Body of pancreas (tissue), 4 donors: Measurements from ENCODE around the gene GFOD1.

ENCODE experiments used
- POLR2A ChIP-seq, 3 donors: fragments of 450-650 bp; IDR thresholded peaks; one replicate each; pipeline ENCODE4 v1.6.1; 2016; ENCODE audit warnings: antibody characterized with exemption in 3 of 3, mild to moderate bottlenecking in 2 of 3
- TF ChIP-seq, protein P1 (sequence below), 7 experiments: fragments of 450-650 bp in 4 of 7; fragments of 200-600 bp in 3 of 7; sonication (generic) in 3 of 7; IDR thresholded peaks; one replicate each; pipeline ENCODE4 v1.5.1; 2016 to 2019; ENCODE audit warnings: antibody characterized with exemption in 7 of 7

DNA sequence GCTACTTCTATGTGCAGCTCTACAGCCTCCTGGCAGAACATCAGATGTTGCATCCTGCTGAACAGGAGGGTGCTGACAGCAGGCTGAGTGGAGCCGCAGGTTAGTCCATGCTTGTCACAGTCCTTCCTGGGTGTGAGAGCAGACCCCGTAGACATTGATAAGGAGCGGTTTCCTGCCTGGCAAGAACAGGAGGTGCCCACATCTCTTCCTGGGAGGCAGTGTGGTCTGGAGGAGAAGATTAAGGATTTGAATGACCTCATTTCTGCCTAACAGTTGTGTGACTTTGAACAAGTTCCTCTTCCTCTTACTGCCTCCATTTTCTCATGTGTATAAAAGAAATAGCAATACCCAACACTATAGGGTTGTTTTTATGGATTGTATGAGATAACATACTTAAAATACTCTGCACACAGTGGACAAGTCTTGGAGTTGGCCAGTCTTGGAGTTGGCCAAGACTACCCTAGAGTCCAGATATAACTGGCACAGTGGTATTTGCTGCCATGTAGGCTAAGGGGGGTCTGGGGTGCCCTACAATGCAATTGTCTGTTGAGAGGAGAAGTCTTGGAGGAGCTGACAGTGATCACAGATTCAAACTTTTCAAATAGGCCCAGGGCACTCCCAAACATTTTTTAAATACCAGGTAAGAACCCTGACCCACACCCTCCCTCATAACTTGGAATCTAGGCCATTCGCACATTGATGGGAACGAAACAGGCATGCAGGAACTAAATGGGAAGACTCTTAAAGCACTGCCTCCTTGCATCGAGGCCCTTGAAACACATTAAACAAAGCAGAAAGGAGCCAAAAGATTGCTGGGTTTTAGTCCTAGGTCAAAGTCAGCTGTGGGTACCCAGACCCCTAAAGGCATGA is 126.5 kb downstream of the GFOD1 start:
- TF ChIP-seq, protein P1, sequence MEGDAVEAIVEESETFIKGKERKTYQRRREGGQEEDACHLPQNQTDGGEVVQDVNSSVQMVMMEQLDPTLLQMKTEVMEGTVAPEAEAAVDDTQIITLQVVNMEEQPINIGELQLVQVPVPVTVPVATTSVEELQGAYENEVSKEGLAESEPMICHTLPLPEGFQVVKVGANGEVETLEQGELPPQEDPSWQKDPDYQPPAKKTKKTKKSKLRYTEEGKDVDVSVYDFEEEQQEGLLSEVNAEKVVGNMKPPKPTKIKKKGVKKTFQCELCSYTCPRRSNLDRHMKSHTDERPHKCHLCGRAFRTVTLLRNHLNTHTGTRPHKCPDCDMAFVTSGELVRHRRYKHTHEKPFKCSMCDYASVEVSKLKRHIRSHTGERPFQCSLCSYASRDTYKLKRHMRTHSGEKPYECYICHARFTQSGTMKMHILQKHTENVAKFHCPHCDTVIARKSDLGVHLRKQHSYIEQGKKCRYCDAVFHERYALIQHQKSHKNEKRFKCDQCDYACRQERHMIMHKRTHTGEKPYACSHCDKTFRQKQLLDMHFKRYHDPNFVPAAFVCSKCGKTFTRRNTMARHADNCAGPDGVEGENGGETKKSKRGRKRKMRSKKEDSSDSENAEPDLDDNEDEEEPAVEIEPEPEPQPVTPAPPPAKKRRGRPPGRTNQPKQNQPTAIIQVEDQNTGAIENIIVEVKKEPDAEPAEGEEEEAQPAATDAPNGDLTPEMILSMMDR (IDR thresholded peaks at IDR 0.05) = no peak
- no peak for TF ChIP-seq POLR2A (IDR thresholded peaks at IDR 0.05)
